Measurements from ENCODE around the gene ABHD3. TPM values are rescaled to one million over a fixed set of nuclear protein-coding genes. Genes with fewer than 3 reads are reported as not detected.
"Not testable (repeated sequence)": the region's sequence is repeated elsewhere in the genome, so short reads cannot be mapped to it uniquely, and the experiment has no call there.

ABHD3 gene
- total RNA-seq, 1 donor from 2014 or later, result 3.7 TPM

DNA sequence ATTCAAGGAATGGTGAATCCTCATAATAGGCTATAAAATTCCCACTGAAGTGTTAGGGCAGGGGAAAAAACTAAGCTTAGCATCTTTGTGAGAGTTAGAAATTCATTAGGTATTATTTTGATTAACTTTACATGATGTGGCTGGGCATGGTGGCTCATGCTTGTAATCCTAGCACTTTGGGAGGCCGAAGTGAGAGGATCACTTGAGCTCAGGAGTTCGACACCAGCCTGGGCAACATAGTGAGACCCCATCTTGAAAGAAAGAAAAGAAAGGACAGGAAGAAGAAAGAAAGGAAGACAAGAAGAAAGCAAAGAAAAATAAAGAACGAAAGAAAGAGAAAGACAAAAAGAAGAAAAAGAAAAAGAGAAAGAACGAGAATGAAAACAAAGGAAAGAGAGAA, 52.5 kb downstream of the ABHD3 start:
- intact Hi-C loops (cut with micrococcal nuclease), result no loop called here
- no peak for DNase-seq
- H3K9me3 ChIP-seq (replicated peaks), result no peaks in the 10 kb centered on the region
- no peak overlapping the region for H3K27ac ChIP-seq (replicated peaks)
- no peaks in the 10 kb centered on the region for H3K4me1 ChIP-seq
- H3K36me3 ChIP-seq, result peaks cover 11% of the 10 kb centered on the region
- TF ChIP-seq, protein P1, sequence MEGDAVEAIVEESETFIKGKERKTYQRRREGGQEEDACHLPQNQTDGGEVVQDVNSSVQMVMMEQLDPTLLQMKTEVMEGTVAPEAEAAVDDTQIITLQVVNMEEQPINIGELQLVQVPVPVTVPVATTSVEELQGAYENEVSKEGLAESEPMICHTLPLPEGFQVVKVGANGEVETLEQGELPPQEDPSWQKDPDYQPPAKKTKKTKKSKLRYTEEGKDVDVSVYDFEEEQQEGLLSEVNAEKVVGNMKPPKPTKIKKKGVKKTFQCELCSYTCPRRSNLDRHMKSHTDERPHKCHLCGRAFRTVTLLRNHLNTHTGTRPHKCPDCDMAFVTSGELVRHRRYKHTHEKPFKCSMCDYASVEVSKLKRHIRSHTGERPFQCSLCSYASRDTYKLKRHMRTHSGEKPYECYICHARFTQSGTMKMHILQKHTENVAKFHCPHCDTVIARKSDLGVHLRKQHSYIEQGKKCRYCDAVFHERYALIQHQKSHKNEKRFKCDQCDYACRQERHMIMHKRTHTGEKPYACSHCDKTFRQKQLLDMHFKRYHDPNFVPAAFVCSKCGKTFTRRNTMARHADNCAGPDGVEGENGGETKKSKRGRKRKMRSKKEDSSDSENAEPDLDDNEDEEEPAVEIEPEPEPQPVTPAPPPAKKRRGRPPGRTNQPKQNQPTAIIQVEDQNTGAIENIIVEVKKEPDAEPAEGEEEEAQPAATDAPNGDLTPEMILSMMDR (IDR thresholded peaks at IDR 0.05; ENCODE audit: borderline replicate concordance), result no peak
- no peak overlapping the region for H3K4me3 ChIP-seq
- H3K27me3 ChIP-seq (ENCODE audit: low read depth), result no peaks in the 10 kb centered on the region

DNA sequence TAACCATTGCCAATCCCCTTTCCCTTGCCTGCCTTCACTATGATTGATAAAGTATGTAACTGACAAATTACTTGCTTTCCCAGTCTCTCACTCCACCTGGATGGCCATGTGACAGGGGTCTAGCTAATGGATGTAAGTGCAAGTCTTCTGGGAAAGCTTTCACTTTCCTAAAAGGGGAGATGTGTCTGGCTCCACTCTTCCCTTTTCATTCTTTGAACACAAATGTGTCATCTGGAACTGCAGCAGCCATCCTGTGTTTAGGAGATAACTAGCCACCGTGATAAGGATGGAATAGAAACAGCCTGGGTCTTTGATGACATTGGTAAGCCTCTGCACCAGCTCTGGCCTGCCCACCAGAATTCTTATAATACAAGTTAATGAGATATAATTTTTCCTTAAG, 54.3 kb downstream of the ABHD3 start:
- DNase-seq, result no peak
- intact Hi-C loops (cut with micrococcal nuclease), result no loop called here
- H3K27me3 ChIP-seq (ENCODE audit: low read depth), result no peaks in the 10 kb centered on the region
- H3K4me1 ChIP-seq, result no peaks in the 10 kb centered on the region
- TF ChIP-seq, protein P1 (IDR thresholded peaks at IDR 0.05; ENCODE audit: borderline replicate concordance), result no peak
- H3K4me3 ChIP-seq, result no peak overlapping the region
- H3K9me3 ChIP-seq (replicated peaks), result no peaks in the 10 kb centered on the region
- no peaks in the 10 kb centered on the region for H3K36me3 ChIP-seq
- no peak overlapping the region for H3K27ac ChIP-seq (replicated peaks)

DNA sequence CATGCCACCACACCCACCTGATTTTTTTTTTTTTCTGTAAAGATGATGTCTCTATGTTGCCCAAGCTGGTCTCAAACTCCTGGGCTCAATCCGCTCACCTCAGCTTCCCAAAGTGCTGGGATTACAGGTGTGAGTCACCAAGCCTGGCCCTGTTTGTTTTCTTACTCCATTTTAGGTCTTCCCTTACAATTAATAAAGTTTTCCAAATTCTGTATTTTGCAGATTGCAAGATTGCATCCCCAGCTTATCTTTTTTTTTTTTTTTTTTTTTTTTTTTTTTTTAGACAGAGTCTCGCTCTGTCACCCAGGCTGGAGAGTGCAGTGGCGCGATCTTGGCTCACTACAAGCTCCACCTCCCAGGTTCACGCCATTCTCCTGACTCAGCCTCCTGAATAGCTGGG, 64.2 kb downstream of the ABHD3 start:
- H3K9me3 ChIP-seq (replicated peaks); H3K36me3 ChIP-seq; H3K27me3 ChIP-seq (ENCODE audit: low read depth); intact Hi-C loops (cut with micrococcal nuclease); DNase-seq; H3K4me1 ChIP-seq; H3K4me3 ChIP-seq; H3K27ac ChIP-seq (replicated peaks): not testable (repeated sequence)

DNA sequence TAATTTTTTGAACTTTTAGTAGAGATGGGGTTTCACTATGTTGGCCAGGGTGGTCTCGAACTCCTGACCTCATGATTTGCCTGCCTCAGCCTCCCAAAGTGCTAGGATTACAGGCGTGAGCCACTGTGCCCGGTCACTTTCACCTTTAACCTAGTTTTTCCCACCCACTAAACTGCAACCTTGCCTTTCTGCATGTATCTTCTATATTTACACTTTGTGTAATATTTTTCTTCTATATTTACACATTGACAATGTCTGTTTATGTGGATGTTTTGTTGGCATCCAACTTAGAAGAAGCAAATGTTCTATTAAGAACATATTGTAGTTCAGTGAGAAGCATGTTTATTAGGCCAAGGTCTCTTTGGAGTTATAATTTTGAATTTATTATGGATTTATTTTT, 65.8 kb downstream of the ABHD3 start:
- Histone ChIP-seq H3K36me3 (no peaks in the 10 kb centered on the region), H3K4me1 (no peaks in the 10 kb centered on the region), H3K27ac (replicated peaks) (no peak overlapping the region), H3K4me3 (no peak overlapping the region), H3K9me3 (replicated peaks) (no peaks in the 10 kb centered on the region), H3K27me3 (ENCODE audit: low read depth) (no peaks in the 10 kb centered on the region)
- intact Hi-C loops (cut with micrococcal nuclease), result no loop called here
- DNase-seq, result no peak
- TF ChIP-seq, protein P1 (IDR thresholded peaks at IDR 0.05; ENCODE audit: borderline replicate concordance), result no peak

DNA sequence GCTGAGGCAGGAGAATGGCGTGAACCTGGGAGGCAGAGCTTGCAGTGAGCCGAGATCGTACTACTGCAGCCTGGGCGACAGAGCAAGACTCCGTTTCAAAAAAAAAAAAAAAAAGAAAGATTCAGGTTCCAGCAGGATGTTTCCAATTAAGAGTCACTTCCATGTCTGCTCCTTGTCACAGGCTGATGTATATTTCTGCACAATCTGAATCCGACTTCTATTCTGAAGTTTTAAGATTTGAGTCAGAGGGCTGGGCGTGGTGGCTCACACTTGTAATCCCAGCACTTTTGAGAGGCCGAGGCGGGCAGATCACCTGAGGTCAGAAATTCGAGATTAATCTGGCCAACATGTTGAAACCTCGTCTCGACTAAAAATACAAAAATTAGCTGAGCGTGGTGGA, 67.8 kb downstream of the ABHD3 start:
- intact Hi-C loops (cut with micrococcal nuclease), result no loop called here
- Histone ChIP-seq H3K36me3 (peaks cover 2% of the 10 kb centered on the region), H3K4me3 (no peak overlapping the region), H3K27me3 (ENCODE audit: low read depth) (no peaks in the 10 kb centered on the region), H3K9me3 (replicated peaks) (no peaks in the 10 kb centered on the region), H3K27ac (replicated peaks) (no peak overlapping the region), H3K4me1 (no peaks in the 10 kb centered on the region)
- TF ChIP-seq, protein P1 (IDR thresholded peaks at IDR 0.05; ENCODE audit: borderline replicate concordance), result no peak
- DNase-seq, result no peak

DNA sequence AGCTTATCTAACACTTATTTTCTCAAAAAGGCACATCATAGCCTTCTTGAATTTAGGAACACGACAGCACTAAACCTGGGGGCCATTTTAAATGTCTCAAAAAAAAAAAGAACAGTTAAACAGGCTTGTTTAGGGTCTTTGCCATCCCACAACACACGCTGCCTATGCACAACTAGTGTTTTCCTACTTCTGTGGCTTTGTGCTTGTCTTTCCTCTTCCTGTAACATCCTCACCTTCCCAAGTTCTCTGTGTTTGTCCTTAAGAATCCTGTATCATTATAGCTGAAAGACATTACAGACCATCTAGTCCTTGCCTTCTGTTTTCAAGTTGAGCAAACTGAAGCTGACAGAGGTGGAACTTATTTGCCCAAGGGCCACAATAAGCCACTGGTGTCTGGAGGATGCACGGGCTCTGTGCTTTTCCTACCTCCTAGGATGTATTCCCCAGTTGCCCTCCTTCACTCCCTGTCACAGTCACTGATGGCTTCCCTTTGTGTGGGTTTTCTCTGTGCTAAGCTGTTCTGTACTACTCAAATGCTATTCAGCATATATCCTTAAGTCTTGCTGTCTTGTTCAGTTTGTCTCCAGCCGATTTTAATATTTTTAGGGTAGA, 69.9 kb downstream of the ABHD3 start:
- Histone ChIP-seq H3K4me3 (no peak overlapping the region), H3K9me3 (replicated peaks) (no peaks in the 10 kb centered on the region), H3K27ac (replicated peaks) (no peak overlapping the region), H3K36me3 (peaks cover 20% of the 10 kb centered on the region), H3K27me3 (ENCODE audit: low read depth) (no peaks in the 10 kb centered on the region), H3K4me1 (no peaks in the 10 kb centered on the region)
- intact Hi-C loops (cut with micrococcal nuclease), result no loop called here
- TF ChIP-seq, protein P1 (IDR thresholded peaks at IDR 0.05; ENCODE audit: borderline replicate concordance), result no peak
- DNase-seq, result no peak

All from left ventricle myocardium inferior (tissue), 1 donor.